Stromal cell of bone marrow (primary cell): Measurements from ENCODE around the gene GNMT.
"Not testable (repeated sequence)": the region's sequence is repeated elsewhere in the genome, so short reads cannot be mapped to it uniquely, and the experiment has no call there.

ENCODE experiments used
- DNase-seq: peaks from one replicate; pipeline ENCODE4 v3.0.0-alpha.2; 2012; ENCODE audit warnings: low read depth

The GNMT gene

DNA sequence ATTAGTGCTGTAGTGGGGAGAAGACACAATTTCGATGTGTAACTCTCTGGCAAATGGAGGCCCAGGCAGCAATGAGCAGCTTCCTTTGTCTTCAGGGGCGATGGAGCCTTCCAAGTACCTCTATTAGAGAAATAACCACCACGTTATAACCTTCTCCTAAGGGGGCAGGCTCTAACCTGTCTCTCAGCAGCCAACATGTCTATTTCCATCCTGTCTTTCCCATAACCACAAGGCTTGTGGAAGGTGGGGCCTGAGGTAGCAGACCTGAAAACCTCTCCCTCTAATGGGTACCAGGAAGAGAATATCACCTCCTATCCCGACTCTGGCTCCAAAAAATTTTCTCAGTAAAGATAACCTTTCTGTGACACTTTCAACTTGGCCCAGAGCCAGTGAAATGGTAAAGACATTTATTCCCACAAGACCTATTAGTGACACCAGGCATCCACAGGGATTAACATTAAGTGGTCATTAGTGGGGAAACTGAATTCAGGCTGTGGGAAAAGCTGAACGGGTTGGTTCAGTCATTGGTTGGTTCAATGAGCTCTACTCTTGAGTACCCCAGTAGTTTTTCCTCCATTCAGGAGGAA lies 14.5 kb downstream of the GNMT start:
- DNase-seq: no peak

DNA sequence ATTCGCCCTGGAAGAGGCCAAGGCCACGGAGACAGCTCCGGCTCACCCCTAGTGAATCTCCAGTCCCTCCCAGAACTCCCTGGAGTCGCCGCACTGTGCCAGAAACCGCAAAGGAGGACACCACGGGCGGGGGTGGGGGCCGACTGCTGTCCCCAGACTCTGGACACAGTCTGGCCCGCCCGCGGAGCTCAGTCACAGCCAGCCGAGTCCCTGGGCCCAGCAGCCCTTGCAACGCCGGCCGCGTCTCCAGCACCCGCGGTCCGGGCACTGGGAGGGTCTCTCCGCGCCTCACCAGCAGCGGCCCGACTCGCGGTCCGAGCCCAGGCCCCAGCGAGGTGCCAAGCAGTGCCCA lies 17.9 kb downstream of the GNMT start:
- no peak for DNase-seq

DNA sequence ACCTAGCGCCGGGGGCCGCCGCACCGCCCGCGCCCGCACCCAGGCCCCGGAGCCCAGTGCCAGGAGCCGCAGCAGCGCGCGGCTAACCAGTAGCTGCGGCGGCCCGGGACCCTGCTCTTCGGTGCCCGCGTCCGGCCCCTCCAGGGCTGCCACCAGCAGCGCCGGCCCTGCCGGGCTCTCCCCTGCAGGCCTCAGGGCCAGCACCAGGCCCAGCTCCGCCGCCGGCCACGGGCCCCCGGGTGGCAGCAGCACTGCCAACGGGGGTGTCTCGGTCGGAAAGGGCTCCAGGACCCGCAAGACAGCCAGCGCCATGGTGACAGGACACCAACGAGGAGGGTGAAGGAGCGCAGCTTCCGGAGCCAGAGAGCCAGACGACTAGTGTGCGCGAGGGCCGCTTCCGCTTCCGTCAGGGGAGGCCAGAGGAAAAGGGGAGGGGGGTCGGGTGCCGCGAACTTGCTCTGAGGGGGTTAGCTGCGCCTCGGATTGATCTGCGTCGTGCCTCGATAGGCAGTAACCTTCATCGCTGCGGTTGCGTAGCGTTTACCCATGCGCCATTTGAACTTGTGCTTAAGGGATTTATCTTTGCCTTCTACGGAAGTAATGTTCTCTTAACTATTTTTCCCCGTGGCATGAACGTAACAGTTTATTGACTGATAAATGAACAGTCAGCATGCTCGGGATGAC lies 18.4 kb downstream of the GNMT start, which contains the start of gene PEX6:
Gene PEX6 (minus strand): TSS at position 343 of the 684 bp plus-strand sequence. CDS start 31 bp downstream, at position 312.
- DNase-seq: peak; percentile 66

DNA sequence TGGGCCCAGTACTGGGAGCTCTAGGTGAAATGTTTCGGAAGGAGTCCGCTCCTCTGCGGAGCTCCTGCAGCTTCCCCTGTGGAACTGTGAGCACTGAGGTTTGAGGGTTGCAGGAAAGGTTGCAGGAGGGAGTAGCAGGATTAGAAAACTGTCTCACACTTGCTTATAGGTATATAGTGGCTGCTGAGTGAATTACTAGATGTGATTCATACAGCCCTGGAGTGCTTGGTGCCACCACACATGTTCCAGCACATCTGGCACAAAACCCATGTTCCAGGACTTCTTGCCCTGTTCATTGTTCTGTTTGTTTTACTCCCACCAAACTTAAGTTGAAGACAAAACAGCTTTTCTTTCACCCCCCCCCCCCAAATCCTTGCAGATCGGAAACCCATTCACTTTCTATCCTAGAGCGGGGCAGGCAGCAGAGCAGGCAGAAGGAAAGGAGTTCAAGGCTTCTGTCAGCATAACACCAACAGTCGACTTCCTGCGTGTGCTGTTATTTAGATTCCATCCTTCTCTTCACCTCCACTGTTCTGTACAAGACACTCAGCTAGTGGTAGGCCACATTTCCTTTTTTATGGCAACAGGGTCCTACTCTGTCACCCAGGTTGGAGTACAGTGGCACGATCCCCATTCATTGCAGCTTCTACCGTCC lies 19.1 kb downstream of the GNMT start:
- no peak for DNase-seq

DNA sequence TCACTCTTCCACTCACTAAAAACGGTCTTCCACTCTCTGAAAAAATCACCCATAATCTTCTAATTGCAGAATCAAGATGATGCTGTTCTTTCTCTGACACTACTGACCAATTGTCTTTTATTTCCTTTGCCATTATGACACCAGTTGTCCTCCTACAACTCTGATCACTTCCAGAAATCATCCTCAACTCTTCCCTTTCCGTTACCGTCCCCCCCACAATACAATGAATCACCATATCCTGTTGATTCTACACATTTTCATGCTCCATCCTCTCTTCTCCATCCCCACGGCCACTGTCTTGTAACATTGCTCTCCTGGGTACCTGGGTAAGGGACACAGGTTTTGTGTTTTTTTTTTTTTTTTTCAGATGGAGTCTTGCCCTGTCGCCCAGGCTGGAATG lies 21.3 kb downstream of the GNMT start:
- no peak for DNase-seq

DNA sequence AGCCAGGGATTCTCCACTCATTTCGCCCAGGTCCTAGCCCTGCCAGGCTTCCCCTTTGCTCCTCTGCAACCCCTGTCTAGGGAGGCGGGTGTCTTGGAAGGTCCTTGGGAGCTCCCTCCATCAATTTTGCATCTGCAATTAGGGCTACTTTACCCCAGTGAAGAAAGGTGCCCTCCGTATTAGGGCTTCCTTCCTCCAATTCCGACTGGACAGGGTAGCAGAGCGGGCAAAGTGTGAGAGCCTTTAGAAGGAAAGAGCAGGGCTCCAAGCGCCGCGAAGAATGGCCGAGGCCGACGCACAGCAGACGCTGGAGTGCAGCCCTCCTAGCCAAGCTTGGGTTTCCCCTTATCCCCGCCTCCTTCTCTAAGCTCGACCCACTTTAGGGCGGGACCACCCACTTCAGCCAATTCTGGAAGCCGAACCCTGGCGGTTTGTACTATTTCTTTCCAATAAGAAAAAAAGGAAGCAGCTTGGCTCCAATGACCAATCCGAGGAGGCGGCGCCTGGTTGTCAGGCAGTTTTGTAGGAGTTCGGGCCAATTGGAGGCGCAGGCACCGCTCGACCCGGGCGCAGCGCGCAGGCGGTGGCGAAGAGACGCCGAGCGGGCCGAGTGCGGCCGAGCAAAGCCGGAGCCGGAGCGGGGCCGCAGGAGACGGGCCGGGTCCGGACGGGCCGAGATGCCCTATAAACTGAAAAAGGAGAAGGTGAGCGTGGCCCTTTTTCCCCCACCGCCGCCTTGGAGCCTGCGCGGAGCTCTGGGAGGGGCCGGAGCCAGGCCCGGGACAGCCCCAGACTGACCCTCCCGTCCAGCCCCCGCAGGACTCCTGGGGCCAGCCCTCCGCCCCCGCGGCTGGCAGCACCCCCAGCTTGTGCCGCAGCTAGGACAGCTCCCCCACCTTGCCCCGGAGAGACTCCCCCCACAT lies 23.7 kb downstream of the GNMT start, which contains the start of gene PPP2R5D:
Gene PPP2R5D (plus strand): TSS at position 570 of the 923 bp plus-strand sequence. CDS start 108 bp downstream, at position 678.
- peak; percentile 99 for DNase-seq

DNA sequence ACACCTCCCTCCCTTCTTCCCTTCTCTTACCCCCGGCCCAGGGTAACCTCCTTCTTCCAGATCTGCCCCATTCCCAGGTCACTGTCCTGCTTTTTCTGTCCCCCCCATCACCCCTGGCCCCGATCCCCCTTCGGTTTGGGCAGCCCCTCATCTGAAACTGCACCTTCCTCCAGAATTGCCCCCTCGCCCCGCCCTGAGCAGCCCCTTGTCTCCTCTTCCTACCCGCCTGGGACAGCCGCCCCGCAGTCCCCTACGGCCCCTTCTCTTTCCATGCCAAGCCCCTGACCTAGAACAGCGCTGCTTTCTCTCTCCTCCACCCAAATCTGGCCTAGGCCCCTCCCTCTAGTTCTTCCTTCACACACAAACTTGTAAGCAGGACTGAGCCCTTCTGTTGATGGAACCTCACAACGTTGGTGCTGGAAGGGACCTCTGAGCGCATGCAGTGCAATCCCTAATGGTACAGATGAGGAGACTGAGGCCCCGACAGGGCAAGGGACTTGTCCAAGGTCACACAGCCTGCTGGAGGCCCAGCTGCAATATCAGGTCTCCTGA lies 24.4 kb downstream of the GNMT start:
- no peak for DNase-seq

DNA sequence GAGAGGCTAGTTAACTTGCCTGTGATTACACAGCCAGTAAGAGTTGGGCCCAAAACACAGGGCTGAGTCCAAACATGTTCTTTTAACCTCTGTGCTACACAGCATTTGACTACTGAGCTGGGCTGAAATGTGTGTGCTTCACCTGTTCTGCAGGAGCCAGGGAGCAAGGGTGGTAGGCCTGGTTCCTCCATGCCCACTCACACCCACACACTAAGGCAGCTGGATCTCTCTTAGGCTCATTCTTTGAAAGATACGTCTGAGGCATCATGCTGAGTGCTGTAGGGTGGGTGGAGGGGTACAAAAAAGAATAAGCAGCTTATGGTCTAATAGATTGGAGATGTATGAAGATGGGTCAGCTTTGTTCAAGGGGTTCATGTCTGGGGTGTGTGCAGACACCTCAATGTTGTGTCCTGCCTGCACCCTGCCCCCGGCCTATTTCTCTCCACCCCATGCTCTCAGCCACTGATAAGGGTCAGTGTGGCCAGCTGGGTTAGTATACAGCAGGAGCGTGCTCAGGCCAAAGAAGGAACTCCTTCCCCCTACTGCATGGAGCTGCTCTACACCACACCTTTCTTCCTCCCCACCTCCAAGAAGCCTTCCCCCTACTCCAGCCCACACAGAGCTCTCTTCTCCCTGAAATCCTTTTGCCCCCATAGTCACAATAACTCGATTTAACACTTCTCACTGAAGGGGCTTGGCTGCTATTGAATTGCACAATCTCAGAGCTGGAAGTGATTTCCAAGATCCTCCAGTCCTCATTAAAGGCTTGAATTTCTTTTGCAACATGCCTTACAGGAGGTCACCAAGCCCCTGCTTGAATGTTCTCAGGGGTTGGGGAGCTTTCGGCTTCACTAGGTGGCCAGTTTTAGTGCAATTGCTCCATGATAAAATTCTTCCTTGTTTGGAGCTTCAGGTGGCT lies 27.2 kb downstream of the GNMT start:
- DNase-seq: no peak

DNA sequence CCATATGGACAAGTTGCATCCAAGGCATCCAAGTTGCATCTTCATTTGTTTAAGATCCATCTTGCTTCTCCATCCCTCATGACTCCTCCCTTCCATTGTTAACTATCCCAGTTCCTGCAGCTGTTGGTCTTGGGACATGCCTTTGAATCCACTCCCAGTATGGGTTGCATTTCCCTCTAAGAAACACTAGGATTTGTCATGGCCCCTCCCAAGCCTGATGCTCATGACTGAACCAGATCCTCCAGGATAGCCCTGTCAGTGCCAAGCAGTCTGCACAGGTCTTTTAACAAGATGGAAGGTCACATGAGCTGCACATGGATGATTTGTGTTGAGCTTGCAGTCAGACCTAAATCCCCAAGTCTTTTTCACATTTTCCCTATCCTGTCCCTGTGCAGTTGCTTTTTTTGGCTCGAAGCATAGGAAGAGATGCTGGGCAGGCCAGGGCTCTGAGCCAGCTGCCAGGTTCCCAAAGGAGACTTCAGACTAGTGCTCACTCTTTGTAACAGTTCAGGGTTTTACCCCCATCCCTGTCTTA lies 28.0 kb downstream of the GNMT start:
- DNase-seq: peak; percentile 82

DNA sequence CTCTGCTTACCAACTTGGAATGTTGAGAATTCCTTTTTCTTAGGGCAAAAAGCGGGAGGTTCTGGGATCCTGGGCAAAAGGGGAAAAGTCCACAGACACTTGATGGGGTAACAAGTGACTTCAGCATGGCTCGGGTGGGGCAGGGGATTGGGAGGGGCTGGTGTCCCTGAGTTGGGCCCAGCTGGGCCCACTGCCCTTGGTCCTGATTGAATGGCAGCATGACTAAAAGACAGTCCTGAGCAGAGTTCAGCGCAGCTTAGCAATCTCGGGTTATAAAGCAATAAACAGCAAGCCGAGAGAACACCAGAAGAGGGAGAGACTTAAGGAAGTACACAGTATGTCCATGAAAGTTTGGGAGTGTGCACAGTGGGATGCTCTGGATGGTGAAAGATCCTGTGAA lies 29.4 kb downstream of the GNMT start:
- no peak for DNase-seq

DNA sequence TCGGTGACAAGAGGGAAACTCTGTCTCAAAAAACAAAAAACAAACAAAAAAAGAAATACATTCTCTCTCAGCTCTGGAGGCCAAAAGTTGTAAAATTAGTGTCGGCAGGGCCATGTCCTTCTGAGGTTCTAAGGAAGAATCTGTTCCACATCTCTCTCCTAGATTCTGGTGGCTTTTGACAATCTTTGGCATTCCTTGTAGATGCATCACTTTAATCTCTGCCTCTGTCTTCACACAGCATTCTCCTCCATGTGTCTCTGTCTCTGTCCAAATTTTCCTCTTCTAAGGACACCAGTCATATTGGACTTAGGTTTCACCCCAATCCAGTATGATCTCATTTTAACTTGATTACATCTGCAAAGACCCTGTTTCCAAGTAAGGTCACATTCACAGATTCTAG lies 32.9 kb downstream of the GNMT start:
- no peak for DNase-seq

DNA sequence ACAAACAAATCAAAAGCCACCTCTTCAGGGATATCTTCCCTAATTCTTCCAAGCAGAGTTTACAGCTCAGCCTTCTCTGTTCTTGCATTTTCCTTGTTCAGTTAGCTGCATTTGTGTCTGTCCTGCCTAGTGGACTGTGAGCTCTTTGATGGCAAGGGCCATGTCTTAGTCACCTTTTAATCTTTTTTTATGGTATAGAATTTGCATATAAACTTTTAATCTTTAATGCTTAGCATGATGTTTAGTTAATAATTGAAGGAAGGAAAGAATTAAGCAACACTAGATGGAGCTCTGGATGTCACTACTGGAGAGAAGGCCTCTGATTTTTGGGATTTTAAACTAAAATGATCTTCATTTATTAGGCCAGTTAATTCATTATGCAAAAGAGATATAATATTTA lies 36.0 kb downstream of the GNMT start:
- no peak for DNase-seq

DNA sequence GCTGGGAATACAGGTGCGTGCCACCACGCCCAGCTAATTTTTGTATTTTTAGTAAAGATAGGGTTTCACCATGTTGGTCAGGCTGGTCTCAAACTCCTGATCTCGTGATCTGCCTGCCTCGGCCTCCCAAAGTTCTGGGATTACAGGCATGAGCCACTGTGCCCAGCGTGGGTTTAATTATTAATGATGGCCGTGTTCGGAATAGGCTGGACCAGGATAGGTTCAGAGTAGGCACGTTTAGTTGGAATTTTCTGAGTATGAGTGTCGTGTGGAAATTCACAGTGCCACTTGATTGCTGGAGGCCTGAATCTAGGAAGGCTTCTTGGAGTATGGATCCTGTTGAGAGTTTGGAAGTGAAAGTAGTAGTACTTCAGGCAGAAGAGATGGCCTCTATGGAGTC lies 37.7 kb downstream of the GNMT start:
- DNase-seq: not testable (repeated sequence)

DNA sequence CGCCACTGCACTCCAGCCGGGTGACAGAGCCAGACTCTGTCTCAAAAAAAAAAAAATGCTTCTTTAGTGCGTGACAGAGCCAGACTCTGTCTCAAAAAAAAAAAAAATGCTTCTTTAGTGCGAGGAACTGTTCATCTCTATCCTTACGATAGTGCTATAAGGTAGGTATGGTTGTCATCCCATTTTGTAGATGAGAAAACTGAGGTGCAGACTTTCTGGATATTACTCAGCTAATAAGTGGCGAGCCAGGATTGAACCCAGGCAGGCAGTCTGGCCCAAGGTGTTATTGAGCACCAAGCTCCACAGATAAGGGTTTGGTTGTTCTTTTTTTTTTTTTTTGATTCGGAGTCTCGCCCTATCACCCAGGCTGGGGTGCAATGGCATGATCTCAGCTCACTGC lies 41.3 kb downstream of the GNMT start:
- DNase-seq: no peak

DNA sequence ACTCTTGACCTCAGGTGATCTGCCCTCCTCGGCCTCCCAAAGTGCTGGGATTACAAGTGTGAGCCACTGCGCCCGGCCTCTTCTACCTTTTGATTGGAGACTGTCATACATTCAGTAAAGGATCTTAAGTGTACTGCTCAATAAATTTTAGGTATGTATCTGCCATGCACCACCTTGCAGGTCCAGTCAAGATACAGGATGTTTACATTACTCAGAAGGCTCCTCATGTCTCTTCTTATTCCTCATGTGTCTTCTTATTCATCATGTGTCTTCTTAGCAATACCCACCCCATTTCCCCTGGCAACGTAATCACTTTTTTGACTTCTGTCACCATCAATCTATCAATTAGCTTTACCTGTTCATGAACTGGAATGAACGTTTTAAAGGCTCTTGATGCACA lies 45.3 kb downstream of the GNMT start:
- no peak for DNase-seq

DNA sequence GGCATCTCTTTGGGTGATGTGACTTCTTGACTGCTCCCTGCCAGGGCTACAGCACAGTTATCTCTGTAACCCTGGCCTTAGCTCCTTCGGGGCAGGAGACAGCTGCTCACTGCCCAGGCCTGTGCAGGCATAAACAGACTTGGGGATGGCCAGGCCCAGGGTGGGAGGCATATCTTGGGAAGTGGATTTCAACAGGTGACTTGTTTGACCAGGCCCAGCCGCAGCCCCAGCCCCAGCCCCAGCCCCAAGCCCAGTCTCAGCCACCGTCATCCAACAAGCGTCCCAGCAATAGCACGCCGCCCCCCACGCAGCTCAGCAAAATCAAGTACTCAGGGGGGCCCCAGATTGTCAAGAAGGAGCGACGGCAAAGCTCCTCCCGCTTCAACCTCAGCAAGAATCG lies 45.7 kb downstream of the GNMT start:
- no peak for DNase-seq

DNA sequence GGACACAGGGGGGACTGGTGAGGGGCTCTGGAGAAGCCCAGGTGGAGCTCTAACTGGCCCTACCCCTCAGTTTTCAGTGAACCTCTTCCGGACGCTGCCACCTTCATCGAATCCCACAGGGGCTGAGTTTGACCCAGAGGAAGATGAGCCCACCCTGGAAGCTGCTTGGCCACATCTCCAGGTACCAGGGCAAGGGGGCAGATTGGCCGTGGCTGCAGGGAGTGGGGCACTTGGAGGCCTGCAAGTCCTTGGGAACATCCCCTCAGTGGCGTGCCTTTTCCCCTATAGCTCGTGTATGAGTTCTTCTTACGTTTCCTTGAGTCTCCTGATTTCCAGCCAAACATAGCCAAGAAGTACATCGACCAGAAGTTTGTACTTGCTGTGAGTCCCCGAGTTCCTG lies 46.6 kb downstream of the GNMT start:
- DNase-seq: no peak

DNA sequence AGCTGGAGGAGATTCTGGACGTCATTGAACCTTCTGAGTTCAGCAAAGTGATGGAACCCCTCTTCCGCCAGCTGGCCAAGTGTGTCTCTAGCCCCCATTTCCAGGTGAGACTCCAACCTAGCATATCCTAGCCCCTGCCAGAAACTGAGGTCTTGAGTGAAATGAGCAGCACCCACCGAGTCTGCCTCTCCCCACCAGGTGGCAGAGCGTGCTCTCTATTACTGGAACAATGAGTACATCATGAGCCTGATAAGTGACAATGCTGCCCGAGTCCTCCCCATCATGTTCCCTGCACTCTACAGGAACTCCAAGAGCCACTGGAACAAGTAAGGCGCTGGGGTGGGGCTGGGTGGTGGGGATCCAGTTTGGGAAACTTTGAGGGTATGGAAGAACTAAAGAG lies 48.6 kb downstream of the GNMT start:
- no peak for DNase-seq

DNA sequence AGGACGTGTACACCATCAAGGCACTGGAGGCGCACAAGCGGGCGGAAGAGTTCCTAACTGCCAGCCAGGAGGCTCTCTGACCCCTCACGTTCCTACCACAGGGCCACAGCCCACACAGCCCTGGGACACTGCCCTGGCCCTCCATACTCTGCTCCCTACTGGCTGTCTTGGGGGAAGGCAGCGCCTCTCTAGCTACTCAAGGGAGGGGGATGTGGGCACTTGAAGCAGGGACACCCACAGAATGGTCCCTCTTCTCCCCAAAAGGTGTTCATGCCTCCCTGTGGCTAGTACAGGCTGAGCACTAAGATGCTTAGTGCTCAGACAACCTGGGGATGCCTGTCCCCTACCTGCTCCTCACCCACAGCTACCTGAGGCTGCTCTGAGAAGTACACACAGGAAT lies 50.7 kb downstream of the GNMT start:
- DNase-seq: no peak

DNA sequence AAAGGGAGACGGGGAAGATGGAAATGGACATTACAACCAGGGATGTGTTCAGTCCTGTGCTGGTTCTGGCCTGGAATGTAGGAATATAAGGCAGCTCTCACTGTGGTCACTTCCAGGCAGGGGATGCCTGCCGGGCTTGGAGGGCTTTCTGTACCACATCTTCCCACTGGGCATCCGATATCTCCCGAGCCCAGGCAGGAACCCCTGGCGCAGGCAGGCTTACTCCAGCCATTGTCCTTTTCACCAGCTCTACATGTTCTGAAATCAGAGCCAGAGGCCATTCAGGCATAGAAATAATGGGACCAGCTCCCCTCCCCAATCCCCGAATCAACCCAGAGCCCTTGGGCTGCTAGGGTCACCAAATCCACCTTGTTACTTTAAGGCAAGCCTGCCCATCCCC lies 51.8 kb downstream of the GNMT start:
- DNase-seq: no peak
